NCI-H524 treated with DMSO at 0.1 percent for 48 hours (cell line): ENCODE measurements around the gene FCHSD2.
"Not testable (repeated sequence)": the region's sequence is repeated elsewhere in the genome, so short reads cannot be mapped to it uniquely, and the experiment has no call there.

ENCODE experiments used
- DNase-seq: peaks from one replicate; lab custom pipeline; 2025; lab: John Stamatoyannopoulos, UW

FCHSD2 gene

GRCh38 chr11:72820439-72821139 lies 321.5 kb downstream of the FCHSD2 start:
- no peak for DNase-seq

GRCh38 chr11:72818971-72819370 lies 323.1 kb downstream of the FCHSD2 start:
- DNase-seq = no peak

GRCh38 chr11:72817966-72818365 lies 324.2 kb downstream of the FCHSD2 start:
- DNase-seq = no peak

- no peak for DNase-seq
Measured at GRCh38 chr11:72816404-72816990, 325.6 kb downstream of the FCHSD2 start.

- DNase-seq = no peak
Measured at GRCh38 chr11:72815110-72815618, 327.0 kb downstream of the FCHSD2 start.

- no peak for DNase-seq
Measured at GRCh38 chr11:72814286-72815109, 327.6 kb downstream of the FCHSD2 start, which contains the start of gene ATG16L2. TSS of gene ATG16L2 (plus strand) at chr11:72814411. CDS start at chr11:72814446, 35 bp downstream.

GRCh38 chr11:72813740-72814285 lies 328.3 kb downstream of the FCHSD2 start:
- no peak for DNase-seq

- DNase-seq = no peak
Measured at GRCh38 chr11:72812967-72813739, 329.0 kb downstream of the FCHSD2 start.

GRCh38 chr11:72812604-72812966 lies 329.5 kb downstream of the FCHSD2 start:
- DNase-seq = no peak

GRCh38 chr11:72811686-72812085 lies 330.4 kb downstream of the FCHSD2 start:
- DNase-seq = not testable (repeated sequence)

- no peak for DNase-seq
Measured at GRCh38 chr11:72808331-72808798, 333.8 kb downstream of the FCHSD2 start.

- DNase-seq = no peak
Measured at GRCh38 chr11:72807792-72808191, 334.3 kb downstream of the FCHSD2 start.

GRCh38 chr11:72807021-72807693 lies 335.0 kb downstream of the FCHSD2 start:
- DNase-seq = no peak

GRCh38 chr11:72806378-72806777 lies 335.7 kb downstream of the FCHSD2 start:
- DNase-seq = not testable (repeated sequence)

- no peak for DNase-seq
Measured at GRCh38 chr11:72805216-72805615, 336.9 kb downstream of the FCHSD2 start.

- no peak for DNase-seq
Measured at GRCh38 chr11:72802822-72803221, 339.3 kb downstream of the FCHSD2 start.

GRCh38 chr11:72799441-72799840 lies 342.7 kb downstream of the FCHSD2 start:
- DNase-seq = no peak

- DNase-seq = no peak
Measured at GRCh38 chr11:72798361-72798760, 343.8 kb downstream of the FCHSD2 start.

- DNase-seq = peak; percentile 66
Measured at GRCh38 chr11:72793425-72794367, 348.4 kb downstream of the FCHSD2 start, which contains the start of gene STARD10. TSS of gene STARD10 (minus strand) at chr11:72794047. CDS start at chr11:72781181, 12,866 bp downstream.

- no peak for DNase-seq
Measured at GRCh38 chr11:72793076-72793424, 349.1 kb downstream of the FCHSD2 start.
